BE2C (cell line): ENCODE results near the gene MMP3.
A peak's percentile ranks its signal among the peaks of the same experiment; 100 is the strongest.

ENCODE experiments used
- DNase-seq: peaks from one replicate; pipeline ENCODE4 v3.0.0-alpha.2; 2020
- H3K27me3 ChIP-seq: fragments of 250-450 bp; sonication (Bioruptor Pico); 2 replicates; pipeline ENCODE4 v1.5.1; 2020; ENCODE audit warnings: mild to moderate bottlenecking
- H3K36me3 ChIP-seq: fragments of 250-450 bp; sonication (Bioruptor Pico); 2 replicates; pipeline ENCODE4 v1.5.1; 2020; ENCODE audit warnings: mild to moderate bottlenecking
- H3K4me1 ChIP-seq: fragments of 250-450 bp; sonication (Bioruptor Pico); 2 replicates; pipeline ENCODE4 v1.5.1; 2020
- H3K4me3 ChIP-seq: 2 replicates; pipeline ENCODE4 v1.5.1; 2011; ENCODE audit warnings: low read depth, low read length
- H3K9me3 ChIP-seq: fragments of 250-450 bp; sonication (Bioruptor Pico); 2 replicates; pipeline ENCODE4 v1.5.1; 2020
- TF ChIP-seq, protein P1 (sequence below): IDR thresholded peaks from 2 replicates; pipeline ENCODE4 v1.5.1; 2012; ENCODE audit warnings: mild to moderate bottlenecking, low read depth, low read length

MMP3 gene

DNA sequence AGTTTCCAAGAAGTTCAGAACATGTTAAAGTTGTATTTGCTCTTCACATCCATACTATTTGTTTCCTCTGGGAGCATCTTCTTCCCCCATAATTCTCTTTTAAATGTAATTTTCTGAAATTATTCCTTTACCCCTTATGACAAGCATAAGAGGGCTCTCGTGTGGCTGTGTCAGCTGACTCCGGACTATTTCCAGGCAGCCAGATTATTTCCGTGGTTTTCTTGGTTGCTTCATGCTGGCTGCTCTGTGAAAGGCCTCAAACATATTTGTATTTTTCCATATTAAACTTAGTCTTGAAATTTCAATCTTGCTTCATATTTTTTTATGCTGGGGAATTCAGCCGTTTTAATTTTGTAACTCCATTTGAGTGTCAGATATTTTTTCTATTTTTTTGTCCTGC, 42.6 kb downstream of the MMP3 start:
- DNase-seq: no peak
- no peaks in the 10 kb centered on the region for H3K4me1 ChIP-seq

DNA sequence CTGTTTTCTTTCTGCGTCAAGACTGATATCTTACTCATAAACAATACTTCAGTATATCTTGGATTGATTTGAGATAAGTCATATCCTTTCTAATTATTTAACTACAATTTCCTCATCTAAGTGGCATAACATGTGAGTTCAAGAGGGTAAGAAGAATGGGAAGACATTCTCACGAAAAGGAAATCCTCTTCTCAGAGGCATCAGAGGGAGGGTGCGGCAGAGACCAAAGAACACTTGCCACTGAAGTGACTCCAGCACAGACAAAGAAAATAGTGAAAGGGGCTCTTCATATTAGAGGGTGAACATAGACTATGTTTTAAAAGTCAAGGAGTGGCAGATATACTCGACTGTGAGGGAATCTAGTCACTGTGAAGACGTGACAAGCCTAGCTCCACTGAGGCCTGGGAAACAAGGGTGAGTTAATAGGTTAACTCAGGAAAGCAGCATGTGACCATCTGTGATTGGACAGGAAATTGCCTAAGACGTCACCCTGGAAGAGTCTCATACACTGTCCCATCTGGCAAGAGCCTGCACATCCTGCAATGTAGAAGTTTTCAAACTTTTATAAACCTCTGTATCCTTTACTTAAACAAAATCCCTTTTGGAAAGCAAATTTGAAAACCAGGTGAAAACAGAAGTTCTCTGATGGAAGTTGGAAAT, 43.6 kb downstream of the MMP3 start:
- Histone ChIP-seq H3K27me3 (peaks cover 5% of the 10 kb centered on the region; the same call in 1 of the 2 replicates), H3K36me3 (no peaks in the 10 kb centered on the region), H3K4me3 (no peak overlapping the region), H3K9me3 (no peaks in the 10 kb centered on the region), H3K4me1 (no peaks in the 10 kb centered on the region)
- DNase-seq: no peak
- TF ChIP-seq, protein P1, sequence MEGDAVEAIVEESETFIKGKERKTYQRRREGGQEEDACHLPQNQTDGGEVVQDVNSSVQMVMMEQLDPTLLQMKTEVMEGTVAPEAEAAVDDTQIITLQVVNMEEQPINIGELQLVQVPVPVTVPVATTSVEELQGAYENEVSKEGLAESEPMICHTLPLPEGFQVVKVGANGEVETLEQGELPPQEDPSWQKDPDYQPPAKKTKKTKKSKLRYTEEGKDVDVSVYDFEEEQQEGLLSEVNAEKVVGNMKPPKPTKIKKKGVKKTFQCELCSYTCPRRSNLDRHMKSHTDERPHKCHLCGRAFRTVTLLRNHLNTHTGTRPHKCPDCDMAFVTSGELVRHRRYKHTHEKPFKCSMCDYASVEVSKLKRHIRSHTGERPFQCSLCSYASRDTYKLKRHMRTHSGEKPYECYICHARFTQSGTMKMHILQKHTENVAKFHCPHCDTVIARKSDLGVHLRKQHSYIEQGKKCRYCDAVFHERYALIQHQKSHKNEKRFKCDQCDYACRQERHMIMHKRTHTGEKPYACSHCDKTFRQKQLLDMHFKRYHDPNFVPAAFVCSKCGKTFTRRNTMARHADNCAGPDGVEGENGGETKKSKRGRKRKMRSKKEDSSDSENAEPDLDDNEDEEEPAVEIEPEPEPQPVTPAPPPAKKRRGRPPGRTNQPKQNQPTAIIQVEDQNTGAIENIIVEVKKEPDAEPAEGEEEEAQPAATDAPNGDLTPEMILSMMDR: no peak

More for the DNA sequence above, 42.6 kb downstream of the MMP3 start:
- no peaks in the 10 kb centered on the region for H3K9me3 ChIP-seq
- no peak overlapping the region for H3K4me3 ChIP-seq
- H3K27me3 ChIP-seq: peaks cover 5% of the 10 kb centered on the region; the same call in 1 of the 2 replicates
- no peaks in the 10 kb centered on the region for H3K36me3 ChIP-seq
- TF ChIP-seq, protein P1: no peak

GRCh38 chr11:102798012-102798746, 45.2 kb downstream of the MMP3 start, which contains the start of gene MMP1:
Gene MMP1 (minus strand): TSS chr11:102798160. CDS start chr11:102798092, 68 bp downstream.
- Histone ChIP-seq H3K36me3 (no peaks in the 10 kb centered on the region), H3K27me3 (peaks cover 5% of the 10 kb centered on the region; the same call in 1 of the 2 replicates), H3K4me3 (no peak within 1 kb of the TSS), H3K4me1 (no peaks in the 10 kb centered on the region), H3K9me3 (no peaks in the 10 kb centered on the region)
- DNase-seq: no peak
- TF ChIP-seq, protein P1: no peak

- DNase-seq: peak; percentile 35
- no peaks in the 10 kb centered on the region for H3K4me1 ChIP-seq
- no peaks in the 10 kb centered on the region for H3K9me3 ChIP-seq
- no peaks in the 10 kb centered on the region for H3K36me3 ChIP-seq
- TF ChIP-seq, protein P1: peak; percentile 63
- peaks cover 8% of the 10 kb centered on the region for H3K27me3 ChIP-seq
- H3K4me3 ChIP-seq: no peak overlapping the region
These were observed 49.0 kb downstream of the MMP3 start for GRCh38 chr11:102794382-102794781.

- TF ChIP-seq, protein P1: no peak
- no peak for DNase-seq
- Histone ChIP-seq H3K4me1 (no peaks in the 10 kb centered on the region), H3K9me3 (no peaks in the 10 kb centered on the region), H3K27me3 (peaks cover 8% of the 10 kb centered on the region), H3K36me3 (no peaks in the 10 kb centered on the region), H3K4me3 (no peak overlapping the region)
These were observed 49.6 kb downstream of the MMP3 start for GRCh38 chr11:102793677-102794290.
